IMR-90 (cell line): ENCODE measurements around the gene INPP5E. TPM values are rescaled to one million over a fixed set of nuclear protein-coding genes. Genes with fewer than 3 reads are reported as not detected.

Source experiments
- ATAC-seq: fragments of 200-7000 bp; cut with Tn5 transposase; 2 replicates; pipeline ENCODE4 v1.9.1; 2020; ENCODE audit warnings: low read depth, mild to moderate bottlenecking, moderate library complexity
- BruUV-seq: library from RNA; stranded (reverse); fragments of 400-500 nt; replicated peaks from 2 replicates; lab custom pipeline; 2021; lab: Mats Ljungman, UMichigan
- CTCF ChIA-PET: fragments of 300-600 bp; formaldehyde crosslinking; extraction: SDS; loops from one replicate; lab custom pipeline; 2021; ENCODE audit warnings: antibody characterized with exemption; lab: Yijun Ruan, JAX
- POLR2A ChIA-PET: fragments of 300-600 bp; sonication (Branson Sonifier 250); formaldehyde crosslinking; loops from one replicate; lab custom pipeline; 2022; ENCODE audit warnings: antibody characterized with exemption; ENCODE audit not compliant: unreplicated experiment; lab: Charles Lee
- DNase-seq: peaks from one replicate; pipeline ENCODE4 v3.0.0; 2013
- H2AFZ ChIP-seq: replicated peaks from 2 replicates; pipeline ENCODE3; 2013; ENCODE audit warnings: low read length, mild to moderate bottlenecking; ENCODE audit not compliant: poor library complexity
- H2AK5ac ChIP-seq: 2 replicates; pipeline ENCODE4 v1.6.1; 2013; ENCODE audit warnings: low read depth, low read length, inconsistent platforms
- H2AK9ac ChIP-seq: replicated peaks from 2 replicates; pipeline ENCODE3; 2013; ENCODE audit warnings: mild to moderate bottlenecking, low read depth, low read length, moderate library complexity; ENCODE audit not compliant: poor library complexity
- H2BK120ac ChIP-seq: 2 replicates; pipeline ENCODE4 v1.6.1; 2013; ENCODE audit warnings: low read depth, low read length, inconsistent platforms
- H2BK15ac ChIP-seq: 3 replicates; pipeline ENCODE4 v1.6.1; 2013; ENCODE audit warnings: low read depth, low read length, inconsistent platforms
- H2BK20ac ChIP-seq: 2 replicates; pipeline ENCODE4 v1.6.1; 2013; ENCODE audit warnings: low read depth, mild to moderate bottlenecking, inconsistent platforms, low read length, moderate library complexity
- H2BK5ac ChIP-seq: 2 replicates; pipeline ENCODE4 v1.6.1; 2013; ENCODE audit warnings: mild to moderate bottlenecking, low read depth, low read length, inconsistent platforms; ENCODE audit not compliant: poor library complexity, severe bottlenecking
- H3K14ac ChIP-seq: replicated peaks from 2 replicates; pipeline ENCODE4 v1.6.1; 2013; ENCODE audit warnings: low read depth, low read length, inconsistent platforms
- H3K18ac ChIP-seq: 2 replicates; pipeline ENCODE4 v1.6.1; 2013; ENCODE audit warnings: low read depth, low read length, control low read depth
- H3K23ac ChIP-seq: 2 replicates; pipeline ENCODE4 v1.6.1; 2013; ENCODE audit warnings: low read depth, low read length, inconsistent platforms
- H3K27ac ChIP-seq: 2 replicates; pipeline ENCODE4 v1.5.1; 2013; ENCODE audit warnings: mild to moderate bottlenecking, control low read depth, low read length; ENCODE audit not compliant: insufficient read depth
- H3K27me3 ChIP-seq: 2 replicates; pipeline ENCODE4 v1.6.1; 2013; ENCODE audit warnings: low read length; ENCODE audit not compliant: control insufficient read depth, insufficient read depth
- H3K36me3 ChIP-seq: 2 replicates; pipeline ENCODE4 v1.6.1; 2013; ENCODE audit warnings: low read length, mixed read lengths; ENCODE audit not compliant: control insufficient read depth, insufficient read depth
- H3K4ac ChIP-seq: 2 replicates; pipeline ENCODE4 v1.6.1; 2013; ENCODE audit warnings: low read depth, low read length, inconsistent platforms
- H3K4me1 ChIP-seq: 2 replicates; pipeline ENCODE4 v1.6.1; 2013; ENCODE audit warnings: low read length, mixed read lengths; ENCODE audit not compliant: control insufficient read depth, insufficient read depth
- H3K4me2 ChIP-seq: 2 replicates; pipeline ENCODE4 v1.6.1; 2013; ENCODE audit warnings: low read depth, mild to moderate bottlenecking, control low read depth, low read length, moderate library complexity
- H3K4me3 ChIP-seq: 2 replicates; pipeline ENCODE4 v1.5.1; 2013; ENCODE audit warnings: low read depth, mild to moderate bottlenecking, control low read depth, low read length, moderate library complexity; ENCODE audit not compliant: insufficient read depth
- H3K56ac ChIP-seq: 2 replicates; pipeline ENCODE4 v1.6.1; 2013; ENCODE audit warnings: low read length, inconsistent platforms; ENCODE audit not compliant: insufficient read depth; ENCODE audit errors: extremely low read depth
- H3K79me1 ChIP-seq, 2 experiments: 2 replicates each; pipeline ENCODE4 v1.6.1; 2013; ENCODE audit warnings: low read length in 2 of 2, inconsistent platforms in 1 of 2, low read depth in 1 of 2
- H3K9ac ChIP-seq: 2 replicates; pipeline ENCODE4 v1.6.1; 2013; ENCODE audit warnings: low read depth, low read length, control low read depth
- H3K9me1 ChIP-seq: 2 replicates; pipeline ENCODE4 v1.6.1; 2013; ENCODE audit warnings: low read length, inconsistent platforms; ENCODE audit not compliant: insufficient read depth
- H3K9me3 ChIP-seq: 2 replicates; pipeline ENCODE4 v1.6.1; 2013; ENCODE audit warnings: low read length; ENCODE audit not compliant: control insufficient read depth, insufficient read depth
- H4K20me1 ChIP-seq: 2 replicates; pipeline ENCODE4 v1.6.1; 2013; ENCODE audit warnings: low read length, inconsistent platforms; ENCODE audit not compliant: insufficient read depth
- H4K5ac ChIP-seq: 2 replicates; pipeline ENCODE4 v1.6.1; 2013; ENCODE audit warnings: mild to moderate bottlenecking, low read depth, low read length, control low read depth
- H4K8ac ChIP-seq, 2 experiments: 2 replicates each; pipeline ENCODE4 v1.6.1; 2013; ENCODE audit warnings: low read depth in 2 of 2, low read length in 2 of 2, control low read depth in 1 of 2, inconsistent platforms in 1 of 2
- H4K91ac ChIP-seq: 2 replicates; pipeline ENCODE4 v1.6.1; 2013; ENCODE audit warnings: low read depth, low read length, inconsistent platforms; ENCODE audit not compliant: insufficient read depth
- BHLHE40 ChIP-seq: fragments of 150-350 bp; IDR thresholded peaks from 2 replicates; pipeline ENCODE4 v1.6.1; 2016; ENCODE audit warnings: mild to moderate bottlenecking, low read depth, low read length
- CEBPB ChIP-seq: IDR thresholded peaks from 2 replicates; pipeline ENCODE4 v1.6.1; 2012; ENCODE audit warnings: low read depth, low read length, improper control_type of control experiment
- CHD1 ChIP-seq: IDR thresholded peaks from 2 replicates; pipeline ENCODE4 v1.6.1; 2012; ENCODE audit warnings: low read depth, low read length, improper control_type of control experiment
- CTCF ChIP-seq: conservative IDR thresholded peaks from 2 replicates; pipeline ENCODE4 v1.5.1; 2012; ENCODE audit warnings: mild to moderate bottlenecking, low read depth, low read length, improper control_type of control experiment
- ELK1 ChIP-seq: fragments of 150-350 bp; IDR thresholded peaks from 2 replicates; pipeline ENCODE4 v1.6.1; 2016; ENCODE audit warnings: low read depth, mild to moderate bottlenecking, low read length, moderate library complexity, borderline replicate concordance
- FOS ChIP-seq: fragments of 150-350 bp; IDR thresholded peaks from 2 replicates; pipeline ENCODE4 v1.6.1; 2016; ENCODE audit warnings: low read depth, low read length
- MAFK ChIP-seq: IDR thresholded peaks from 2 replicates; pipeline ENCODE4 v1.6.1; 2012; ENCODE audit warnings: low read depth, low read length, improper control_type of control experiment
- MAZ ChIP-seq: IDR thresholded peaks from 2 replicates; pipeline ENCODE4 v1.6.1; 2012; ENCODE audit warnings: low read depth, mild to moderate bottlenecking, low read length, improper control_type of control experiment, moderate library complexity, borderline replicate concordance
- MXI1 ChIP-seq: IDR thresholded peaks from 2 replicates; pipeline ENCODE4 v1.6.1; 2012; ENCODE audit warnings: low read depth, mild to moderate bottlenecking, low read length, moderate library complexity, borderline replicate concordance
- NFE2L2 ChIP-seq: fragments of 150-350 bp; IDR thresholded peaks from 2 replicates; pipeline ENCODE4 v1.6.1; 2016; ENCODE audit warnings: low read depth, mild to moderate bottlenecking, low read length
- POLR2A ChIP-seq: IDR thresholded peaks from 2 replicates; pipeline ENCODE4 v1.6.1; 2012; ENCODE audit warnings: mild to moderate bottlenecking, low read depth, low read length
- RAD21 ChIP-seq: IDR thresholded peaks from 2 replicates; pipeline ENCODE4 v1.6.1; 2012; ENCODE audit warnings: low read length, improper control_type of control experiment
- RCOR1 ChIP-seq: IDR thresholded peaks from 2 replicates; pipeline ENCODE4 v1.6.1; 2012; ENCODE audit warnings: mild to moderate bottlenecking, low read length, improper control_type of control experiment; ENCODE audit not compliant: insufficient replicate concordance
- RFX5 ChIP-seq: IDR thresholded peaks from 2 replicates; pipeline ENCODE4 v1.8.0; 2012; ENCODE audit warnings: low read depth, mild to moderate bottlenecking, low read length, moderate library complexity
- SMC3 ChIP-seq: fragments of 150-350 bp; IDR thresholded peaks from 2 replicates; pipeline ENCODE4 v1.6.1; 2016; ENCODE audit warnings: low read depth, mild to moderate bottlenecking, antibody characterized with exemption, low read length, moderate library complexity
- WGBS, 2 experiments: methylation state at CpG; one replicate each; pipeline versions ENCODE4 v1.1.5 to v1.1.7; 2013; ENCODE audit warnings: missing lambda C conversion rate in 2 of 2; ENCODE audit not compliant: insufficient read length in 1 of 2; ENCODE audit errors: extremely low coverage in 2 of 2; 5-methylcytosine and 5-hydroxymethylcytosine counted together
- dilution Hi-C: fragments of 300-500 bp; cut with HindIII; formaldehyde crosslinking; loops from one replicate; pipeline ENCODE4 v1.14.3; 2018; ENCODE audit warnings: low sequenced_read_pairs; ENCODE audit not compliant: unreplicated experiment
- in situ Hi-C: fragments of 300-500 bp; cut with MboI; formaldehyde crosslinking; loops from 3 replicates; pipeline ENCODE4 v1.14.3; 2019; ENCODE audit warnings: low sequenced_read_pairs, inconsistent platforms, mixed read lengths
- intact Hi-C: fragments of 100-400 bp; cut with micrococcal nuclease; formaldehyde crosslinking; loops from 2 replicates; pipeline ENCODE4 v1.10.0; 2022
- polyA plus RNA-seq, 3 experiments: library from polyadenylated mRNA; depleted of rRNA; stranded (reverse); fragments of >200 nt; gene quantifications; 2 replicates each; pipeline ENCODE4 v1.2.3, GENCODE V29; 2012; ENCODE audit warnings: low replicate concordance in 1 of 3
- total RNA-seq: library from RNA; depleted of rRNA; stranded (reverse); fragments of >200 nt; gene quantifications from 2 replicates; pipeline ENCODE4 v1.2.3, GENCODE V29; 2012
- TF ChIP-seq, protein P1 (sequence below): fragments of 150-350 bp; IDR thresholded peaks from 2 replicates; pipeline ENCODE4 v1.6.1; 2017; ENCODE audit warnings: mild to moderate bottlenecking, antibody characterized with exemption, low read length, low read depth

Gene INPP5E
- total and polyA plus RNA-seq, 2 of the 4 experiments (the other 2 are of a cell fraction), result 1.6 to 9.4 TPM

DNA sequence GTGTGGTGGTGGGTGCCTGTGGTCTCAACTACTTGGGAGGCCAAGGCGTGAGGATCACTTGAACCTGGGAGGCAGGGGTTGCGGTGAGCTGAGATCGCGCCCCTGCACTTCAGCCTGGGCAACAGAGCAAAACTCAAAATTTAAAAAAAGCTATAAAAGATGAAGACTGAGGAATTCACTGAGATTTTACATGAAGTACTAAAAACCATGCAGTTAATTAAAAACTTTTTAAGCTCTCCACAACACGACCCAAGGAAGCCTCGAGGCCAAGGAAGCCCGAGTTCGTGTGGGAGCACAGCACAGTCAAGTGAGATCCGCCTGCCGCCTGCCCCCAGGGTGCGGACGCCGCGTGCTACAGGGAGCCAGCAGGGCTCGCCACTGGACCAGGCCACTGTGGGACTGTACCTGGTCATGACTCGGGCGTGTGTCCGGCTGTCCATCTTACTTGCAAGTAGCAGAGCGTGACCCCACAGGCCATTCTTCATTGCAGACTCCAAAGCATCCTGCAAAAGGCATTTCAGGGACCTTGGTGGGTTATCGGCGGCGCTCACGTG is 21.2 kb upstream of the INPP5E start:
- Histone ChIP-seq H2BK5ac (no peak overlapping the region), H3K4ac (no peak overlapping the region), H3K9me3 (no peaks in the 10 kb centered on the region), H3K4me2 (no peak overlapping the region), H2BK15ac (no peak overlapping the region), H3K36me3 (peaks cover 81% of the 10 kb centered on the region), H3K23ac (no peak overlapping the region), H2BK20ac (no peak overlapping the region), H3K9me1 (no peaks in the 10 kb centered on the region), H4K5ac (no peak overlapping the region), H3K14ac (no peak overlapping the region), H4K8ac (no peak overlapping the region), H2BK120ac (no peak overlapping the region), H3K79me1 (peaks cover 22 to 33% of the 10 kb centered on the region in 2 experiments), H2AFZ (no peak overlapping the region), H4K20me1 (peaks cover 30% of the 10 kb centered on the region), H3K18ac (no peak overlapping the region), H3K56ac (no peak overlapping the region), H3K4me3 (no peak overlapping the region), H2AK5ac (no peak overlapping the region), H3K27me3 (no peaks in the 10 kb centered on the region), H3K27ac (no peak overlapping the region), H2AK9ac (no peak overlapping the region), H3K9ac (no peak overlapping the region), H4K91ac (no peak overlapping the region), H3K4me1 (no peaks in the 10 kb centered on the region)
- no peak for TF ChIP-seq ELK1
- TF ChIP-seq MAZ, result no peak
- no peak for TF ChIP-seq MXI1
- no peak for TF ChIP-seq CHD1
- TF ChIP-seq SMC3, result no peak
- TF ChIP-seq RFX5, result no peak
- no peak for TF ChIP-seq FOS
- no peak for TF ChIP-seq CEBPB
- TF ChIP-seq RCOR1, result no peak
- TF ChIP-seq, protein P1, sequence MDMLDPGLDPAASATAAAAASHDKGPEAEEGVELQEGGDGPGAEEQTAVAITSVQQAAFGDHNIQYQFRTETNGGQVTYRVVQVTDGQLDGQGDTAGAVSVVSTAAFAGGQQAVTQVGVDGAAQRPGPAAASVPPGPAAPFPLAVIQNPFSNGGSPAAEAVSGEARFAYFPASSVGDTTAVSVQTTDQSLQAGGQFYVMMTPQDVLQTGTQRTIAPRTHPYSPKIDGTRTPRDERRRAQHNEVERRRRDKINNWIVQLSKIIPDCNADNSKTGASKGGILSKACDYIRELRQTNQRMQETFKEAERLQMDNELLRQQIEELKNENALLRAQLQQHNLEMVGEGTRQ, result no peak
- TF ChIP-seq POLR2A, result no peak
- TF ChIP-seq MAFK, result no peak
- TF ChIP-seq BHLHE40, result no peak
- TF ChIP-seq RAD21, result no peak
- no peak for TF ChIP-seq CTCF
- no peak for TF ChIP-seq NFE2L2
- in situ Hi-C loops (no loop called here), intact Hi-C loops (no loop called here), dilution Hi-C loops (no loop called here)
- WGBS, 2 experiments, result 97% methylated on average over 14 of the region's 23 CpGs; no CpG with 5 or more reads in 1 of the 2 experiments
- DNase-seq, result no peak
- ChIA-PET CTCF (interaction anchor here (0.6 kb wide), 1 partner anchor 89 kb away, joined by 3 read pairs; no protein-coding TSS in a partner anchor), POLR2A (interaction anchor here (0.6 kb wide), 1 partner anchor 10 kb away, joined by 4 read pairs; no protein-coding TSS in a partner anchor)
- BruUV-seq, result no TSS peak
- ATAC-seq, result no peak
